MCF 10A (cell line): ENCODE data around the gene USP48. TPM values are rescaled to one million over a fixed set of nuclear protein-coding genes. Genes with fewer than 3 reads are reported as not detected.
A peak's percentile ranks its signal among the peaks of the same experiment; 100 is the strongest.

Source experiments
- BruUV-seq: library from RNA; stranded (reverse); fragments of 400-500 nt; replicated peaks from 2 replicates; lab custom pipeline; 2021; lab: Mats Ljungman, UMichigan
- CTCF ChIA-PET: fragments of 300-600 bp; sonication (Branson Sonifier 250); formaldehyde crosslinking; extraction: SDS; loops from one replicate; lab custom pipeline; 2021; ENCODE audit warnings: antibody characterized with exemption, inconsistent platforms; lab: Yijun Ruan, JAX
- POLR2A ChIA-PET: fragments of 300-600, 350-650 bp; sonication (Branson Sonifier 250); formaldehyde crosslinking; extraction: SDS; loops from one replicate; lab custom pipeline; 2020; ENCODE audit warnings: antibody characterized with exemption, inconsistent platforms; lab: Yijun Ruan, JAX
- DNase-seq: peaks from one replicate; pipeline ENCODE4 v3.0.0-alpha.2; 2018; ENCODE audit not compliant: unreplicated experiment
- H3K27ac Mint-ChIP-seq: one replicate; pipeline ENCODE4 v1.8.0; 2022; ENCODE audit warnings: mild to moderate bottlenecking, low read depth, mixed read lengths; ENCODE audit not compliant: unreplicated experiment
- H3K27me3 Mint-ChIP-seq: one replicate; pipeline ENCODE4 v1.8.0; 2022; ENCODE audit warnings: mixed read lengths; ENCODE audit not compliant: insufficient read depth, unreplicated experiment
- H3K36me3 Mint-ChIP-seq: one replicate; pipeline ENCODE4 v1.8.0; 2022; ENCODE audit warnings: mild to moderate bottlenecking, moderate library complexity, mixed read lengths; ENCODE audit not compliant: insufficient read depth, unreplicated experiment
- H3K4me1 Mint-ChIP-seq: one replicate; pipeline ENCODE4 v1.8.0; 2022; ENCODE audit warnings: mixed read lengths; ENCODE audit not compliant: insufficient read depth, unreplicated experiment
- H3K4me3 Mint-ChIP-seq: one replicate; pipeline ENCODE4 v1.8.0; 2022; ENCODE audit warnings: mild to moderate bottlenecking, moderate library complexity, mixed read lengths; ENCODE audit not compliant: unreplicated experiment
- H3K9me3 Mint-ChIP-seq: one replicate; pipeline ENCODE4 v1.8.0; 2022; ENCODE audit warnings: mixed read lengths; ENCODE audit not compliant: unreplicated experiment
- intact Hi-C: fragments of 100-400 bp; cut with micrococcal nuclease; formaldehyde crosslinking; loops from 2 replicates; pipeline ENCODE4 v1.14.1; 2022
- total RNA-seq: library from RNA; stranded (reverse); gene quantifications from 2 replicates; pipeline ENCODE4 v1.2.3, GENCODE V29; 2022
- TF ChIP-seq, protein P1 (sequence below): fragments of 200-600 bp; IDR thresholded peaks from one replicate; pipeline ENCODE4 v1.8.0; 2022; ENCODE audit warnings: antibody characterized with exemption, mild to moderate bottlenecking; ENCODE audit not compliant: unreplicated experiment

USP48 gene
- total RNA-seq, 1 experiment from 2014 or later: 64.8 TPM

DNA sequence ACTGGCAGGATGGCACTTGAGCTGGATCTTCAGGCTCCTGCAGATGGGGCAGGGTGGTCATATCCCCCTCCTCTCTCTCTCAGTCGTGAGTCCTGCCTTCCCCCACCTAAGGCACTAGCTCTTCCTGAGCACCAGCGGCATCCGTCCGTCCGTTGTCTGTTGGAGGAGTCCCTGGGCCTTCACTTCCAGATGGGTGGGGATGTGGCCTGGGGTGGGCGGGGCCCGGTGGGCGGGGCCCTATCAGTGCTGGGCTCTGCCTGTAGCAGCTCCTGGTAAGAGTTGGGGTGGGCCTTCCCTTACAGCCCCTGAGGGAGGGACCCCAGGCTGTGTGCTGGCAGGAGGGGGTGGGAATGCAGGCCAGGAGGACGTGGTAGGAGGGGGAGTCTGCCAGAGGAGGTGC lies 39.4 kb upstream of the USP48 start:
- TF ChIP-seq, protein P1, sequence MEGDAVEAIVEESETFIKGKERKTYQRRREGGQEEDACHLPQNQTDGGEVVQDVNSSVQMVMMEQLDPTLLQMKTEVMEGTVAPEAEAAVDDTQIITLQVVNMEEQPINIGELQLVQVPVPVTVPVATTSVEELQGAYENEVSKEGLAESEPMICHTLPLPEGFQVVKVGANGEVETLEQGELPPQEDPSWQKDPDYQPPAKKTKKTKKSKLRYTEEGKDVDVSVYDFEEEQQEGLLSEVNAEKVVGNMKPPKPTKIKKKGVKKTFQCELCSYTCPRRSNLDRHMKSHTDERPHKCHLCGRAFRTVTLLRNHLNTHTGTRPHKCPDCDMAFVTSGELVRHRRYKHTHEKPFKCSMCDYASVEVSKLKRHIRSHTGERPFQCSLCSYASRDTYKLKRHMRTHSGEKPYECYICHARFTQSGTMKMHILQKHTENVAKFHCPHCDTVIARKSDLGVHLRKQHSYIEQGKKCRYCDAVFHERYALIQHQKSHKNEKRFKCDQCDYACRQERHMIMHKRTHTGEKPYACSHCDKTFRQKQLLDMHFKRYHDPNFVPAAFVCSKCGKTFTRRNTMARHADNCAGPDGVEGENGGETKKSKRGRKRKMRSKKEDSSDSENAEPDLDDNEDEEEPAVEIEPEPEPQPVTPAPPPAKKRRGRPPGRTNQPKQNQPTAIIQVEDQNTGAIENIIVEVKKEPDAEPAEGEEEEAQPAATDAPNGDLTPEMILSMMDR: no peak
- BruUV-seq: no TSS peak
- intact Hi-C loops: no loop called here
- peaks cover 17% of the 10 kb centered on the region for H3K36me3 Mint-ChIP-seq
- ChIA-PET CTCF (interaction anchor here (0.6 kb wide), 1 partner anchor 52 kb away, joined by 4 read pairs; no protein-coding TSS in a partner anchor), POLR2A (no interaction called here)
- no peak for DNase-seq
- no peaks in the 10 kb centered on the region for H3K27me3 Mint-ChIP-seq
- H3K27ac Mint-ChIP-seq: no peak overlapping the region
- H3K4me1 Mint-ChIP-seq: no peaks in the 10 kb centered on the region
- no peaks in the 10 kb centered on the region for H3K9me3 Mint-ChIP-seq
- H3K4me3 Mint-ChIP-seq: no peak overlapping the region

DNA sequence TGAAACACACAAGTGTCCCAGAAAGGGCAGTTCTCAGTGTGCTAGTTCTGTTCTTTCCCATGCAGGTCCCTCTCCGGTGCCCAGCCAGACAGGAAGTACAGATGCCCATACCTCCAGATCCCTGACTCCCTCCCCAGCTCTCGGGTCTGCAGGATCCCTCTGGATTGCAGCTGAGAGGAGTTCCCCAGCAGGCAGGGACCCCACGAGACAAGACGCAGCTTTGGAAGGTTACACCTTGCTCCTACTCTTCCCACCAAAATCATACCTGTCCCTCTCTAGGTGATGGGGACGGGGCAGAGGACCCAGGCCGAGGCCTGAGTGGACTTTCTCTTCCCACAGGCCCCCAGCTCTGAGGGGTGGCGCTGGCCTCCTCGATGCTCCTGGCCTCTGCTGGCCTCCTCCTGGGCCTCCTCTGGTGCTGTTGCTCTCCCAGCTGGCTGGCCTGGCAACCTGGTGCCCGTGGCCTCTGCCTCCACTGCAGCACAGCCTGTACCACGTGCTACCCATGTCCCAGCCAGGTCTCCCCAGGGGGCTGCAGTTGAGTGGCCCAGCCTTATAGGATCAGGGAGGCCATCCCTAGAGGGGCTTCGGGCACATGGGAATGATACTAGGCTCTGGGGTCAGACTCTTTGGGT lies 38.6 kb upstream of the USP48 start:
- peaks cover 8% of the 10 kb centered on the region for H3K4me1 Mint-ChIP-seq
- BruUV-seq: no TSS peak
- ChIA-PET POLR2A (no interaction called here), CTCF (no interaction called here)
- no peak overlapping the region for H3K27ac Mint-ChIP-seq
- no peak for DNase-seq
- intact Hi-C loops: no loop called here
- H3K27me3 Mint-ChIP-seq: no peaks in the 10 kb centered on the region
- TF ChIP-seq, protein P1: no peak
- H3K36me3 Mint-ChIP-seq: peaks cover 9% of the 10 kb centered on the region
- H3K9me3 Mint-ChIP-seq: no peaks in the 10 kb centered on the region
- no peak overlapping the region for H3K4me3 Mint-ChIP-seq

DNA sequence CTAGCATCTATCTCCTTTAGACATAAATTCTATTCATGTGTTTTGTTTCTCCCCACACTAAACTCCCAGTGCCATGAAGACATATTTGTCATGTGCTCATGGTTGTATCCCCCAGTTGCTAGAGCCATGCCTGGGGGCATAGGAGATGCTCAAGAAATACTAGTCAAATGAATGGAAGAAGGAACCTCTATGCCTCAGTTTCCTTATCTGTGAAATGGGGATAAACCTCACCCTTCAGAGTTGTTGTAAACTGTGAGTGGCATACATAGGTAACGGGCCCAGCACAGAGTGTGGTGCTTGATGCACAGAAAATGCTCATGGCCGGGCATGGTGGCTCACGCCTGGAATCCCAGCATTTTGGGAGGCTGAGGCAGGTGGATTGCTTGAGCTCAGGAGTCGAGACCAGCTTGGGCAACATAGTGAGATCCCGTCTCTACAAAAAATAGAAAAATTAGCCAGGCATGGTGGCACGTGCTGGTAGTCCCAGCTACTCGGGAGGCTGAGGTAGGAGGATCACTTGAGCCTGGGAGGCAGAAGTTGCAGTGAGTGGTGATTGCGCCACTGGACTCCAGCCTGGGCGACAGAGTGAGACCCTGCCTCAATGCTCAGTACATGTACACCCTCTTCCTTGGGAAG lies 37.8 kb upstream of the USP48 start:
- DNase-seq: no peak
- intact Hi-C loops: no loop called here
- ChIA-PET POLR2A (no interaction called here), CTCF (no interaction called here)
- Mint-ChIP-seq H3K27me3 (no peaks in the 10 kb centered on the region), H3K4me1 (peaks cover 8% of the 10 kb centered on the region), H3K36me3 (peaks cover 9% of the 10 kb centered on the region), H3K27ac (no peak overlapping the region), H3K4me3 (no peak overlapping the region), H3K9me3 (no peaks in the 10 kb centered on the region)
- BruUV-seq: no TSS peak
- TF ChIP-seq, protein P1: no peak

DNA sequence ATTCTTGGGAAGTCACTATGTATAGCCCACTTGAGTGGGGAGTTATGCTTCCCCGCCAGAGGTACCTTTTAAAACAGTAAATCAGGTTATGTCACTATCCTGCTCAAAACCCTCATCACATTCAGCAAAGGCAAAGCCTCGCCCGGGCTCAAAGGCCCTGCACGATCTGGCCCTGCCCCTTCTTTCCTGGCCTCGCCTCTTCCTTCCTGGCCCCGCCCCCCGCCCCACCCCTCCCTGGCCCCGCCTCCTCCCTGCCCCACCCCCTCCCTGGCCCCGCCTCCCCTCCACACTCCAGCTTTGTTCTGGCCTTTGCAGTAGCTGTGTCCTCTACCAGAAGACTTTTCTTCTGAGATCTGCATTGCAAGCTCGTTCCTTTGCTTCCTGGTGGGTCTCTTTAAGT lies 35.7 kb upstream of the USP48 start:
- Mint-ChIP-seq H3K9me3 (no peaks in the 10 kb centered on the region), H3K36me3 (peaks cover 5% of the 10 kb centered on the region), H3K27me3 (no peaks in the 10 kb centered on the region), H3K4me1 (peaks cover 8% of the 10 kb centered on the region), H3K27ac (no peak overlapping the region), H3K4me3 (no peak overlapping the region)
- no TSS peak for BruUV-seq
- TF ChIP-seq, protein P1: no peak
- DNase-seq: peak; percentile 56
- intact Hi-C loops: no loop called here
- ChIA-PET CTCF (interaction anchor here (0.7 kb wide), 1 partner anchor 9 kb away, joined by 3 read pairs; no protein-coding TSS in a partner anchor), POLR2A (no interaction called here)
